GM12878 (cell line): ENCODE data around the gene RPL19. TPM values are rescaled to one million over a fixed set of nuclear protein-coding genes. Genes with fewer than 3 reads are reported as not detected.

Experiments
- ATAC-seq: fragments of 200-7000 bp; cut with Tn5 transposase; 3 replicates; pipeline ENCODE4 v1.9.1; 2020; ENCODE audit warnings: mild to moderate bottlenecking, moderate library complexity
- BruUV-seq: library from RNA; stranded (reverse); fragments of 400-500 nt; replicated peaks from 2 replicates; lab custom pipeline; 2021; lab: Mats Ljungman, UMichigan
- CTCF ChIA-PET: fragments of 300-600 bp; sonication (Branson Sonifier 250); formaldehyde crosslinking; extraction: SDS; loops from one replicate; lab custom pipeline; 2021; ENCODE audit warnings: inconsistent platforms; lab: Yijun Ruan, JAX
- POLR2A ChIA-PET: fragments of 350-600 bp; formaldehyde crosslinking; extraction: SDS; loops from one replicate; lab custom pipeline; 2021; ENCODE audit warnings: inconsistent platforms; lab: Charles Lee
- RAD21 ChIA-PET: fragments of 300-600 bp; sonication (Branson Sonifier 250); formaldehyde crosslinking; loops from one replicate; lab custom pipeline; 2023; ENCODE audit warnings: antibody characterized with exemption; ENCODE audit not compliant: unreplicated experiment; lab: Charles Lee
- SMC1A ChIA-PET: fragments of 300-600 bp; sonication (Branson Sonifier 250); formaldehyde crosslinking; loops from one replicate; lab custom pipeline; 2023; ENCODE audit not compliant: unreplicated experiment, uncharacterized antibody; lab: Charles Lee
- DNase-seq: peaks from one replicate; pipeline ENCODE4 v3.0.0-alpha.2; 2011; ENCODE audit warnings: low read depth, low spot score
- FAIRE-seq: peaks from 3 replicates; lab custom pipeline; 2011; peaks lifted over from hg19 to GRCh38; lab: Jason Lieb, UNC
- H2AFZ ChIP-seq: 2 replicates; pipeline ENCODE4 v1.6.0; 2011; ENCODE audit warnings: low read depth, low read length, control low read depth; ENCODE audit not compliant: control insufficient read depth
- H3K27ac ChIP-seq: 2 replicates; pipeline ENCODE4 v1.5.1; 2011; ENCODE audit warnings: control low read depth; ENCODE audit not compliant: control insufficient read depth, insufficient read depth
- H3K27me3 ChIP-seq, 2 experiments: replicated peaks in 1 of 2; 2 replicates each; pipeline versions ENCODE4 v1.6.0 to v1.6.1; 2011; ENCODE audit warnings: low read length in 1 of 2; ENCODE audit not compliant: control insufficient read depth in 2 of 2, insufficient read depth in 2 of 2
- H3K36me3 ChIP-seq, 2 experiments: 2 replicates each; pipeline ENCODE4 v1.5.1; 2011; ENCODE audit warnings: low read length in 1 of 2; ENCODE audit not compliant: control insufficient read depth in 2 of 2, insufficient read depth in 2 of 2
- H3K4me1 ChIP-seq: 2 replicates; pipeline ENCODE4 v1.6.1; 2011; ENCODE audit warnings: mild to moderate bottlenecking, low read length, moderate library complexity, mixed read lengths; ENCODE audit not compliant: control insufficient read depth, insufficient read depth
- H3K4me2 ChIP-seq: 2 replicates; pipeline ENCODE4 v1.6.0; 2011; ENCODE audit warnings: control low read depth; ENCODE audit not compliant: control insufficient read depth, insufficient read depth
- H3K4me3 ChIP-seq: fragments of 200-600 bp; sonication (generic); 2 replicates; pipeline ENCODE4 v1.5.1; 2016
- H3K79me2 ChIP-seq: 2 replicates; pipeline ENCODE4 v1.6.0; 2011; ENCODE audit warnings: low read length; ENCODE audit not compliant: control insufficient read depth, insufficient read depth
- H3K9ac ChIP-seq: 2 replicates; pipeline ENCODE4 v1.8.0; 2011; ENCODE audit warnings: low read length, control low read depth, mixed read lengths; ENCODE audit not compliant: control insufficient read depth, insufficient read depth
- H3K9me3 ChIP-seq: replicated peaks from 3 replicates; pipeline ENCODE4 v1.5.1; 2011; ENCODE audit warnings: mild to moderate bottlenecking, low read length; ENCODE audit not compliant: control insufficient read depth, insufficient read depth
- H4K20me1 ChIP-seq: 2 replicates; pipeline ENCODE4 v1.6.0; 2011; ENCODE audit not compliant: control insufficient read depth, insufficient read depth
- CREB1 ChIP-seq: IDR thresholded peaks from 2 replicates; pipeline ENCODE4 v1.6.1; 2012; ENCODE audit warnings: low read depth, mild to moderate bottlenecking, inconsistent platforms
- EED ChIP-seq: sonication (generic); IDR thresholded peaks from 2 replicates; pipeline ENCODE4 v1.6.1; 2016; ENCODE audit warnings: antibody characterized with exemption, low read depth
- EGR1 ChIP-seq, 2 experiments: IDR thresholded peaks; 1 replicate in 1 of 2; 2 replicates in 1 of 2; pipeline ENCODE4 v1.6.1; 2011 to 2012; ENCODE audit warnings: low read depth in 2 of 2, low read length in 2 of 2, borderline replicate concordance in 1 of 2, mild to moderate bottlenecking in 1 of 2, moderate library complexity in 1 of 2
- ETV6 ChIP-seq, 2 experiments: fragments of 450-650 bp in 1 of 2; IDR thresholded peaks in 1 of 2; conservative IDR thresholded peaks in 1 of 2; 2 replicates each; pipeline ENCODE4 v1.6.1; 2014; ENCODE audit warnings: antibody characterized with exemption in 1 of 2, borderline replicate concordance in 1 of 2, low read depth in 1 of 2, mild to moderate bottlenecking in 1 of 2, moderate library complexity in 1 of 2
- FOXK2 ChIP-seq: fragments of 450-650 bp; IDR thresholded peaks from 2 replicates; pipeline ENCODE4 v1.6.1; 2017; ENCODE audit warnings: mild to moderate bottlenecking, moderate library complexity
- IKZF1 ChIP-seq: fragments of 450-650 bp; conservative IDR thresholded peaks from 2 replicates; pipeline ENCODE4 v1.6.1; 2017; ENCODE audit warnings: antibody characterized with exemption, mild to moderate bottlenecking
- KDM1A ChIP-seq: fragments of 200-600 bp; sonication (generic); IDR thresholded peaks from 2 replicates; pipeline ENCODE4 v1.6.1; 2016; ENCODE audit warnings: borderline replicate concordance
- PAX8 ChIP-seq: fragments of 450-650 bp; IDR thresholded peaks from 2 replicates; pipeline ENCODE4 v1.6.1; 2017; ENCODE audit warnings: mild to moderate bottlenecking, moderate library complexity
- POU2F2 ChIP-seq: IDR thresholded peaks from 3 replicates; pipeline ENCODE4 v1.6.1; 2011; ENCODE audit warnings: low read depth, mild to moderate bottlenecking, low read length, borderline replicate concordance
- WGBS: methylation state at CpG from one replicate; pipeline ENCODE4 v1.1.6; 2016; ENCODE audit warnings: low lambda C conversion rate; ENCODE audit not compliant: insufficient replicate concordance, insufficient coverage; ENCODE audit errors: missing lambda C conversion rate; 5-methylcytosine and 5-hydroxymethylcytosine counted together
- in situ Hi-C: fragments of 300-500 bp; cut with MboI; formaldehyde crosslinking; loops from 9 replicates; pipeline ENCODE4 v1.14.3; 2018; ENCODE audit warnings: mixed read lengths
- intact Hi-C: fragments of 100-400 bp; cut with micrococcal nuclease; formaldehyde crosslinking; loops from one replicate; pipeline ENCODE4 v1.14.2; 2022; ENCODE audit not compliant: unreplicated experiment
- polyA plus RNA-seq, 11 experiments: library from polyadenylated mRNA; depleted of rRNA in 4 of 11; unstranded in 6 of 11; stranded (reverse) in 5 of 11; fragments of >200 nt; fragmentation: Nextera tagmentation in 4 of 11; fragmentation: Illumina TruSeq in 1 of 11; extraction: Ambion mirVana in 4 of 11; extraction: Trizol in 1 of 11; gene quantifications; 1 replicate in 1 of 11; 2 replicates in 10 of 11; pipeline versions ENCODE4 v1.2.1 to v1.2.3, GENCODE V29; 2011 to 2016; ENCODE audit warnings: inconsistent platforms in 2 of 11, missing spikeins in 2 of 11, low read depth in 1 of 11
- total RNA-seq, 4 experiments: library from RNA; depleted of rRNA in 3 of 4; stranded (reverse); fragments of >200 nt in 3 of 4; fragmentation: Illumina TruSeq in 1 of 4; extraction: Trizol in 1 of 4; gene quantifications; 2 replicates each; pipeline versions ENCODE4 v1.2.1 to v1.2.3, GENCODE V29; 2013 to 2021
- TF ChIP-seq, protein P1 (sequence below): IDR thresholded peaks from 2 replicates; pipeline ENCODE4 v1.6.1; 2011; ENCODE audit warnings: borderline replicate concordance, low read depth, mild to moderate bottlenecking, moderate library complexity, mixed read lengths, low read length; ENCODE audit not compliant: insufficient read depth; ENCODE audit errors: extremely low read length
- TF ChIP-seq, protein P2 (sequence below): fragments of 450-650 bp; IDR thresholded peaks from 2 replicates; pipeline ENCODE4 v1.6.1; 2017; ENCODE audit warnings: mild to moderate bottlenecking, low read depth, inconsistent platforms; ENCODE audit not compliant: poor library complexity, severe bottlenecking
- TF ChIP-seq, protein P3 (sequence below): IDR thresholded peaks from 2 replicates; pipeline ENCODE4 v1.6.1; 2011; ENCODE audit warnings: mild to moderate bottlenecking, low read depth, low read length, moderate library complexity; ENCODE audit not compliant: insufficient replicate concordance

Gene RPL19
- total and polyA plus RNA-seq, 10 of the 15 experiments (the other 5 are each of a cell fraction or from before 2014, with no cell fraction given): 1,862 to 5,536 (median 3,836) TPM

DNA sequence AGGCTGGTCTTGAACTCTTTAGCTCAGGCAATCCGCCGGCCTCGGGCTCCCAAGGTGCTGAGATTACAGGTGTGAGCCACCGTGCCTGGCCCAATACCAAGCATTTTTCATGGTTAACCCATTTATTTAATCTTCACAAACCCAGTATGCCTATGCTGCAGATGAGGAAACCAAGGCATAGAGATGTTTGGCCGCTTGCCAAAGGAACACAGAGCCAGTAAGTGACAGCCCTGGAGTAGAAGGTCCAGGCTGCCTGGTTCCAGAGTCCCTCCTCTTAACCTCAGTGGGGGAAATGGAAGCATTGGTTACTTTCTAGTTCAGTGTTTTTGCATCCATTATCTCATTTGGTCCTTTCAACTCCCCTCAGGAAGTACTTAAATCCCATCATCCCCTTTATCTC is 18.8 kb upstream of the RPL19 start:
- ChIA-PET SMC1A (interaction anchor here (0.6 kb wide), 1 partner anchor 153 kb away, joined by 3 read pairs; no protein-coding TSS in a partner anchor), CTCF (interaction anchor here (1.1 to 1.5 kb wide), 3 partner anchors 17 to 63 kb away, joined by 3 read pairs; no protein-coding TSS in a partner anchor), RAD21 (no interaction called here), POLR2A (no interaction called here)
- no peak overlapping the region for H3K9ac ChIP-seq
- H2AFZ ChIP-seq: no peak overlapping the region
- no peaks in the 10 kb centered on the region for H3K4me1 ChIP-seq
- H3K9me3 ChIP-seq: no peaks in the 10 kb centered on the region
- no peak for DNase-seq
- in situ Hi-C loops: no loop called here
- no peak for ATAC-seq
- no TSS peak for BruUV-seq
- WGBS: 99% methylated on average over 5 of the region's 5 CpGs
- H3K36me3 ChIP-seq: peaks cover 5 to 9% of the 10 kb centered on the region in 2 experiments; a peak in 3 of 4 replicates
- H3K27ac ChIP-seq: no peak overlapping the region
- H4K20me1 ChIP-seq: no peaks in the 10 kb centered on the region
- no peaks in the 10 kb centered on the region for H3K79me2 ChIP-seq
- no peak for FAIRE-seq
- no peak for TF ChIP-seq CREB1
- TF ChIP-seq, protein P1, sequence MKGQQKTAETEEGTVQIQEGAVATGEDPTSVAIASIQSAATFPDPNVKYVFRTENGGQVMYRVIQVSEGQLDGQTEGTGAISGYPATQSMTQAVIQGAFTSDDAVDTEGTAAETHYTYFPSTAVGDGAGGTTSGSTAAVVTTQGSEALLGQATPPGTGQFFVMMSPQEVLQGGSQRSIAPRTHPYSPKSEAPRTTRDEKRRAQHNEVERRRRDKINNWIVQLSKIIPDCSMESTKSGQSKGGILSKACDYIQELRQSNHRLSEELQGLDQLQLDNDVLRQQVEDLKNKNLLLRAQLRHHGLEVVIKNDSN: no peak
- no peak for TF ChIP-seq FOXK2
- no peak for TF ChIP-seq KDM1A
- no peak for TF ChIP-seq EGR1 (IDR thresholded peaks at IDR 0.05; ENCODE audit: borderline replicate concordance in 1 of 2, low read depth in 2 of 2, low read length in 2 of 2)
- TF ChIP-seq, protein P2, sequence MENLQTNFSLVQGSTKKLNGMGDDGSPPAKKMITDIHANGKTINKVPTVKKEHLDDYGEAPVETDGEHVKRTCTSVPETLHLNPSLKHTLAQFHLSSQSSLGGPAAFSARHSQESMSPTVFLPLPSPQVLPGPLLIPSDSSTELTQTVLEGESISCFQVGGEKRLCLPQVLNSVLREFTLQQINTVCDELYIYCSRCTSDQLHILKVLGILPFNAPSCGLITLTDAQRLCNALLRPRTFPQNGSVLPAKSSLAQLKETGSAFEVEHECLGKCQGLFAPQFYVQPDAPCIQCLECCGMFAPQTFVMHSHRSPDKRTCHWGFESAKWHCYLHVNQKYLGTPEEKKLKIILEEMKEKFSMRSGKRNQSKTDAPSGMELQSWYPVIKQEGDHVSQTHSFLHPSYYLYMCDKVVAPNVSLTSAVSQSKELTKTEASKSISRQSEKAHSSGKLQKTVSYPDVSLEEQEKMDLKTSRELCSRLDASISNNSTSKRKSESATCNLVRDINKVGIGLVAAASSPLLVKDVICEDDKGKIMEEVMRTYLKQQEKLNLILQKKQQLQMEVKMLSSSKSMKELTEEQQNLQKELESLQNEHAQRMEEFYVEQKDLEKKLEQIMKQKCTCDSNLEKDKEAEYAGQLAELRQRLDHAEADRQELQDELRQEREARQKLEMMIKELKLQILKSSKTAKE: no peak
- no peak for TF ChIP-seq EED
- no peak for TF ChIP-seq PAX8
- TF ChIP-seq, protein P3, sequence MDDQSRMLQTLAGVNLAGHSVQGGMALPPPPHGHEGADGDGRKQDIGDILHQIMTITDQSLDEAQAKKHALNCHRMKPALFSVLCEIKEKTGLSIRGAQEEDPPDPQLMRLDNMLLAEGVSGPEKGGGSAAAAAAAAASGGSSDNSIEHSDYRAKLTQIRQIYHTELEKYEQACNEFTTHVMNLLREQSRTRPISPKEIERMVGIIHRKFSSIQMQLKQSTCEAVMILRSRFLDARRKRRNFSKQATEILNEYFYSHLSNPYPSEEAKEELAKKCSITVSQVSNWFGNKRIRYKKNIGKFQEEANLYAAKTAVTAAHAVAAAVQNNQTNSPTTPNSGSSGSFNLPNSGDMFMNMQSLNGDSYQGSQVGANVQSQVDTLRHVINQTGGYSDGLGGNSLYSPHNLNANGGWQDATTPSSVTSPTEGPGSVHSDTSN: no peak
- no peak for TF ChIP-seq IKZF1
- no peak for TF ChIP-seq ETV6 (conservative IDR thresholded peaks at IDR 0.05 in 1 of 2, IDR thresholded peaks at IDR 0.05 in 1 of 2; ENCODE audit: borderline replicate concordance in 1 of 2, low read depth in 1 of 2)
- no peak for TF ChIP-seq POU2F2
- H3K27me3 ChIP-seq: no peaks in the 10 kb centered on the region
- H3K4me2 ChIP-seq: no peak overlapping the region
- intact Hi-C loops: no loop called here
- H3K4me3 ChIP-seq: no peak overlapping the region
